MM.1S (cell line): ENCODE measurements around the gene SMC3.

Experiments used
- DNase-seq: peaks from one replicate; pipeline ENCODE4 v3.0.0-alpha.2; 2015
- H2AFZ ChIP-seq: fragments of 300-600 bp; sonication (generic); 2 replicates; pipeline ENCODE4 v1.6.0; 2016; ENCODE audit warnings: antibody characterized with exemption, low read length
- H3F3A ChIP-seq: fragments of 300-600 bp; sonication (generic); 2 replicates; pipeline ENCODE4 v1.6.1; 2016; ENCODE audit warnings: mild to moderate bottlenecking, antibody characterized with exemption, low read length, moderate library complexity, mixed read lengths; ENCODE audit not compliant: insufficient read depth
- H3K27ac ChIP-seq: fragments of 300-600 bp; sonication (generic); 2 replicates; pipeline ENCODE4 v1.5.1; 2016; ENCODE audit warnings: mild to moderate bottlenecking, low read length
- H3K27me3 ChIP-seq: fragments of 300-600 bp; sonication (generic); replicated peaks from 2 replicates; pipeline ENCODE4 v1.6.0; 2016; ENCODE audit warnings: low read length; ENCODE audit not compliant: insufficient read depth
- H3K36me3 ChIP-seq: fragments of 300-600 bp; sonication (generic); replicated peaks from 2 replicates; pipeline ENCODE4 v1.6.1; 2016; ENCODE audit warnings: mild to moderate bottlenecking, low read length, mixed read lengths; ENCODE audit not compliant: insufficient read depth
- H3K4me1 ChIP-seq: fragments of 300-600 bp; sonication (generic); 2 replicates; pipeline ENCODE4 v1.6.1; 2016; ENCODE audit warnings: low read length, mixed read lengths
- H3K4me2 ChIP-seq: fragments of 300-600 bp; sonication (generic); 2 replicates; pipeline ENCODE4 v1.6.0; 2016; ENCODE audit warnings: low read depth, low read length
- H3K4me3 ChIP-seq: fragments of 300-600 bp; sonication (generic); 2 replicates; pipeline ENCODE4 v1.5.1; 2016; ENCODE audit warnings: low read length, mixed read lengths
- H3K79me2 ChIP-seq: fragments of 300-600 bp; sonication (generic); 2 replicates; pipeline ENCODE4 v1.6.1; 2016; ENCODE audit warnings: mixed run types, low read length, mixed read lengths
- H3K9ac ChIP-seq: fragments of 300-600 bp; sonication (generic); 2 replicates; pipeline ENCODE4 v1.6.1; 2016; ENCODE audit warnings: low read length, mixed read lengths
- H3K9me2 ChIP-seq: fragments of 300-600 bp; sonication (generic); replicated peaks from 2 replicates; pipeline ENCODE4 v1.6.1; 2016; ENCODE audit warnings: mild to moderate bottlenecking, low read length, mixed read lengths; ENCODE audit not compliant: insufficient read depth
- H3K9me3 ChIP-seq: fragments of 300-600 bp; sonication (generic); replicated peaks from 2 replicates; pipeline ENCODE4 v1.6.1; 2016; ENCODE audit warnings: mild to moderate bottlenecking, low read length, mixed read lengths; ENCODE audit not compliant: insufficient read depth
- H4K20me1 ChIP-seq: fragments of 300-600 bp; sonication (generic); 2 replicates; pipeline ENCODE4 v1.6.1; 2016; ENCODE audit warnings: mild to moderate bottlenecking, low read length, moderate library complexity, mixed read lengths; ENCODE audit not compliant: insufficient read depth
- CTCF ChIP-seq: fragments of 300-600 bp; sonication (generic); IDR thresholded peaks from 2 replicates; pipeline ENCODE4 v1.5.1; 2016; ENCODE audit warnings: antibody characterized with exemption, low read length, mixed read lengths
- EZH2 ChIP-seq: fragments of 300-600 bp; sonication (generic); optimal IDR thresholded peaks from 2 replicates; pipeline ENCODE3; 2017; ENCODE audit warnings: low read depth, mild to moderate bottlenecking, antibody characterized with exemption, low read length, mixed read lengths
- EZH2phosphoT487 ChIP-seq: fragments of 300-600 bp; sonication (generic); IDR thresholded peaks from 2 replicates; pipeline ENCODE4 v1.6.1; 2018; ENCODE audit warnings: antibody characterized with exemption, low read length

The SMC3 gene

GRCh38 chr10:110566472-110567200 lies 859 bp upstream of the SMC3 start:
- DNase-seq = peak; percentile 6
- peak overlapping the region; percentile 95 for H3K4me3 ChIP-seq

GRCh38 chr10:110568055-110568735 lies 700 bp downstream of the SMC3 start:
- Histone ChIP-seq H3F3A (peaks cover 7% of the 10 kb centered on the region; the same call in 1 of the 2 replicates), H3K27ac (peak overlapping the region; percentile 89), H3K4me1 (peaks cover 33% of the 10 kb centered on the region), H3K9me2 (no peaks in the 10 kb centered on the region), H3K4me3 (peak overlapping the region; percentile 95), H4K20me1 (peaks cover 22% of the 10 kb centered on the region), H3K4me2 (peak overlapping the region; percentile 95), H3K9ac (peak overlapping the region; percentile 96), H3K27me3 (no peaks in the 10 kb centered on the region), H3K36me3 (peaks cover 13% of the 10 kb centered on the region; the same call in 1 of the 2 replicates), H3K9me3 (no peaks in the 10 kb centered on the region), H2AFZ (peak overlapping the region; percentile 96), H3K79me2 (peaks cover 58% of the 10 kb centered on the region)
- TF ChIP-seq EZH2phosphoT487 (no peak), CTCF (no peak)
- peak; percentile 58 for DNase-seq

More at GRCh38 chr10:110566472-110567200, 859 bp upstream of the SMC3 start:
- Histone ChIP-seq H3K9ac (peak overlapping the region; percentile 96), H3K9me3 (no peaks in the 10 kb centered on the region), H3K27ac (peak overlapping the region; percentile 89; the same call in 1 of the 2 replicates), H2AFZ (peak overlapping the region; percentile 96), H3F3A (peaks cover 4% of the 10 kb centered on the region; the same call in 1 of the 2 replicates), H3K27me3 (no peaks in the 10 kb centered on the region), H3K79me2 (peaks cover 42% of the 10 kb centered on the region), H3K36me3 (0 out of 2 replicates have a peak, but pooled peaks cover 4% of the 10 kb centered on the region), H4K20me1 (peaks cover 10% of the 10 kb centered on the region), H3K9me2 (no peaks in the 10 kb centered on the region), H3K4me1 (peaks cover 20% of the 10 kb centered on the region), H3K4me2 (peak overlapping the region; percentile 95)
- no peak for TF ChIP-seq EZH2phosphoT487
- no peak for TF ChIP-seq EZH2
- no peak for TF ChIP-seq CTCF

- Histone ChIP-seq H3K9me3 (no peaks in the 10 kb centered on the region), H3K36me3 (peaks cover 19% of the 10 kb centered on the region; the same call in 1 of the 2 replicates), H3K27ac (peak overlapping the region; percentile 89; the same call in 1 of the 2 replicates), H3K79me2 (peaks cover 67% of the 10 kb centered on the region), H2AFZ (no peak overlapping the region), H3K4me2 (peak overlapping the region; percentile 95), H3K9ac (peak overlapping the region; percentile 96; the same call in 1 of the 2 replicates), H3K9me2 (no peaks in the 10 kb centered on the region), H3K27me3 (no peaks in the 10 kb centered on the region), H4K20me1 (peaks cover 28% of the 10 kb centered on the region), H3F3A (peaks cover 7% of the 10 kb centered on the region; the same call in 1 of the 2 replicates), H3K4me1 (peaks cover 36% of the 10 kb centered on the region), H3K4me3 (peak overlapping the region; percentile 95)
- TF ChIP-seq EZH2phosphoT487 (no peak), CTCF (no peak), EZH2 (no peak)
- peak; percentile 60 for DNase-seq
These were observed 1.6 kb downstream of the SMC3 start for GRCh38 chr10:110569122-110569521.
